Embryonic facial prominence (tissue), 1 donor: ENCODE results near the gene BASP1.
"Not testable (repeated sequence)": the region's sequence is repeated elsewhere in the genome, so short reads cannot be mapped to it uniquely, and the experiment has no call there.

Experiments
- DNase-seq: peaks from one replicate; pipeline ENCODE4 v3.0.0-alpha.2; 2016; ENCODE audit errors: extremely low spot score

Gene BASP1

GRCh38 chr5:17223367-17224185 is 6.1 kb downstream of the BASP1 start:
- no peak for DNase-seq

GRCh38 chr5:17224858-17225511 is 7.6 kb downstream of the BASP1 start:
- no peak for DNase-seq

- no peak for DNase-seq
These were observed 8.1 kb downstream of the BASP1 start for GRCh38 chr5:17225520-17225919.

- no peak for DNase-seq
These were observed 10.4 kb downstream of the BASP1 start for GRCh38 chr5:17227868-17228267.

GRCh38 chr5:17228821-17229291 is 11.4 kb downstream of the BASP1 start:
- DNase-seq = no peak

DNA sequence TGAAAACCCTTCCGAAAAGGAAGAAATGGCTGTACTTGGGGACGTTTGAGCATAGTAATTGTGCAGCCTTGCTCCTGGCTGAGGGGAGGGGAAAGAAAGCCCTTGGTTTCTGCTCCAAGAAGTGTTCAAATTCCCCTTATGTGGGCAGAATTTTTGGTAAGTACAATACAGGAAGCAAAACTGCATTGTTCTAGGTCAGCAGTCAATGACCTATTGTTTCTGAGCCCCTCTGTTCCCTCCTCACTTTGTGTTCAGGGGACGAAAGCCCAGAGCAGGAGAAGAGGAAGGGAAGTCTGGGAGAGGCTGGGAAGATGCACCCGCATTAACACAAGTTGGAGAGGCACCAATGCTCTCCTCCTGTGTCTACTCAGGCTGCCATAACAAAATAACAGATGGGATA is 11.9 kb downstream of the BASP1 start:
- DNase-seq = no peak

DNA sequence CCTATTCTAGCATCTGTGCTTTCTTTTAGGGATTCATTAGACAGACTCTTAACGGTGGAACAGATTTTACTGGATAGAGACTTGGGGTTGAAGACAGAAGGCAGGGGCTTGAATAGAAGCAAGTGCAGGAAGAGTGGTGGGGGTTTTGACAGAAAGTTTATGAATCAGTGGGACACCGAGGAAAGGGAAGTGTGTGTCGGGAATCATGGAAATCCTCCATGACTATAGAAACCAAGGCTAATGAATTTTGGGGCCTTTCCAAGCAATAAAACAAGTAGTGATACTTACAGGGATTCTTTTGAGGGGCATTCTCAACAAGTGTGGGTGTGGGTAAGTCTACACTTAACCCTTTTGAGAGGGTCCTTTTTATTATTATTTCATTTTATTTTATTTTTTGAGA is 12.8 kb downstream of the BASP1 start:
- no peak for DNase-seq

DNA sequence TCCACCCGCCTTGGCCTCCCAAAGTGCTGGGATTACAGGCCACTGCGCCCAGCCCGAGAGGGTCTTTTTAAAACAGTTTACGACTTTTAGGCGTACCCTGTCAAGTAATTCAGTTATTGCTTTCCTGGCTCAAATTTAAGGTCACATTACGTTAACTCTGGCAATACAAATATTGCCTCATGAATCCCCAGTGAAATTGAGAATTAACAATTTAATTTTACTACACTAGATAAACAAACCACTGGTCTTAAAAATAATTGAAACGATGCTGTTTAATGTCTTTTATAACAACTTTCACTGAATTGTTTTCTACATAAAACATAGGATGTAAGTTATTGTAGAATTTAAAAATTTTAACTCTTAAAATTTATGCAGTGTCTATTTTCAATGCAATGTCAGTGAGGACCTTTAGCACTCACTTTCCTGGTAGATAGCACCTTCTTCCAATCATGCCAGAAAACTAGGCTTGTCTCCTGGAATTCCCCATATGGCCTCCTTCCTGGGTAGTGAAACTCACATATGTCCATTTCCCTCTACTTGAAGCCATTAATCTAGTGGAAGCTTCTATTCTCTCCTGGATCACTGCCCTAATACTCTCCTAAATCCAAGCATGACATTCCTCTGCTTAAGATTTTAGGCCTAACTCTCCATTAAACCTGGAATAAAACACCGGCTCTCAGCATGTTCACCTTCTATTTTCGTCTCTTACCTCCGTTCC is 13.5 kb downstream of the BASP1 start:
- no peak for DNase-seq

- no peak for DNase-seq
These were observed 15.0 kb downstream of the BASP1 start for GRCh38 chr5:17232405-17232804.

GRCh38 chr5:17233488-17233887 is 16.1 kb downstream of the BASP1 start:
- no peak for DNase-seq

DNA sequence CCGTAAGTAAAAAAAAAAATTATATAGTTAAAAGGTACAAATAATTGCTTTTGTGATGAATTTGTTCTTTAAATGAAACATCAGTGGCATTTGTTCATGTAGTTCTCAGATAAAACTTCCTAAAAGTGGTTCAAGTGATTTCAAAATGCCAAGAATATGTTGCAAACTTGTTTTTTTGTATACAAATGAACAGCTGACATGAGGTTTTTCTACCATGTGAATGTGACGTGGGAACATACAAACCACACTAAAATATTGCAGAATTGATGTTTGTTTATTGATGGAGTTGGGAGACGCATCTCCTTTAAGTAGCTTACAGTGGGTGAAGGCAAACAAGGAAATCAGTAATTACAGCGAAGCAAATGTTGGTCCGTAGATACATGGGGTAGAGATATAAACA is 16.9 kb downstream of the BASP1 start:
- DNase-seq = no peak

- DNase-seq = no peak
These were observed 18.4 kb downstream of the BASP1 start for GRCh38 chr5:17235731-17236330.

DNA sequence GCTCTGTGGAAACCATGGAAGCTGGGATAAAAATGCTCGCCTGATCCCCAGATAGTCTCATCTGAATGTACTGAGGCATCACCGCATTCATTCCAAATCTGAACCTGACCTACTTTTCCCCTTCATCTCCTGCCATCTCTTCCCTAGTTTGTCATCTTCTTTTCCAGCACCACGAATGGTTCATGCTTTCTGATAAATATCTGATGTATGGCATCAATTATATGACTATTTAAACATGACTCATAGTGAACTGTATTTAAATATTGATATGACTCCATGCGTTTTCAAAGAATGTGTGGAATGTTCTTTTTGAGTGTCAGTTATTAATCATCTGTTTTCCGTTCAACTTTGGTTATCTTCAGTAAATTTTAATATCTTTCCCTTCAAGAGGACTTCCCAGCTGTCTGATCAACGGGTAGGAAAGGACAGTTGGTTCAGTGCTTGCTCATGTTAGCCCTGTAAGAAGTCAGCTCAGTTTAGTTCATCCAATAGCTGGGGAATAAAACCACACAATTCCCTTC is 21.1 kb downstream of the BASP1 start:
- no peak for DNase-seq

DNA sequence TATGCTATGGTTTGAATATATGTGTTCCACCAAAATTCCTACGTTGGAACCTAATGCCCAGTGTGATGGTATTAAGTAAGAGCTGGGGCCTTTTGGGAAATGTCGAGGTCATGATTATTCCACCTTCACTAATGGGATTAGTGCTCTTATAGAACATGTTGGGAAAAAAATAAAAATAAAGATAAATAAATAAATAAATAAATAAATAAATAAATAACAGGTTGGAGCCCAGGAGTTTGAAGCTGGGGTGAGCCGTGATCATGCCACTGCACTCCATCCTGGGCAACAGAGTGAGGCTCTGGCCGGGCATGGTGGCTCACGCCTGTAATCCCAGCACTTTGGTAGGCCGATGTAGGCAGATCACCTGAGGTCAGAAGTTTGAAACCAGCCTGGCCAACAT is 22.5 kb downstream of the BASP1 start:
- no peak for DNase-seq

DNA sequence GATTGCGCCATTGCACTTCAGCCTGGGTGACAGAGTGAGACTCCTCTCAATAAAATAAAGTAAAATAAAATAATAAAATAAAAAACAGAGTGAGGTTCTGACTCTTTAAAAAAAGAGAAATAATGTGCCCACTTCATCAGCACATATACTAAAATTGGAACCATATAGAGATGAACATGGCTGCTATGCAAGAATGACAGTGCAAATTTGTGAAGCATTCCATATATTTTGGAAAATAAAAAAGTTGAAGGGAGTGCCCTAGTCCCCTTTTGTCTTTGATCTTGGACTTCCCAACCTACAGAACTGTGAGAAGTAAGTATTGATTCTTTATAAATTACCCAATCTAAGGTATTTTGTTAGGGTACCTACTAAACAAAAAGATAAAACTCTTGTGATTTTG is 23.1 kb downstream of the BASP1 start:
- DNase-seq = no peak

DNA sequence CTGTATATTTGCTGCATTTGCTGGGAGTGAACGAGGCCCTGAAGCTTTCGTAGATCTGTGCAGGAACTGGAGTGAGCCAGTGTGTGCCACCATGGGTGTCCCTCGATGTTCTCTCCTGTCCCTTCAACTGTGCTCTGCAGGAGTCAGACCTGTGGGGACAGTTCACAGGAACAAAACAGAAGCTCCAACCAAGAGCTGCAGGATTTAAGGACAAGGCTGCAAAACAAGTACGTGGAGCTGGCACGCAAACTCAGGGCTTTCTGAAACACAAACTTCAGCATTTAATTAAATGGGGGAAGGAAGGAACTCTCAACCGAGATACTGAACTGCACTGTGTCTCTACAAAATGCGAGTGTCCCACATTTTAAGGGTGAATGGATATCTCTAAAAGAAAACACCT is 24.2 kb downstream of the BASP1 start:
- no peak for DNase-seq

- no peak for DNase-seq
These were observed 26.0 kb downstream of the BASP1 start for GRCh38 chr5:17243287-17244063.

DNA sequence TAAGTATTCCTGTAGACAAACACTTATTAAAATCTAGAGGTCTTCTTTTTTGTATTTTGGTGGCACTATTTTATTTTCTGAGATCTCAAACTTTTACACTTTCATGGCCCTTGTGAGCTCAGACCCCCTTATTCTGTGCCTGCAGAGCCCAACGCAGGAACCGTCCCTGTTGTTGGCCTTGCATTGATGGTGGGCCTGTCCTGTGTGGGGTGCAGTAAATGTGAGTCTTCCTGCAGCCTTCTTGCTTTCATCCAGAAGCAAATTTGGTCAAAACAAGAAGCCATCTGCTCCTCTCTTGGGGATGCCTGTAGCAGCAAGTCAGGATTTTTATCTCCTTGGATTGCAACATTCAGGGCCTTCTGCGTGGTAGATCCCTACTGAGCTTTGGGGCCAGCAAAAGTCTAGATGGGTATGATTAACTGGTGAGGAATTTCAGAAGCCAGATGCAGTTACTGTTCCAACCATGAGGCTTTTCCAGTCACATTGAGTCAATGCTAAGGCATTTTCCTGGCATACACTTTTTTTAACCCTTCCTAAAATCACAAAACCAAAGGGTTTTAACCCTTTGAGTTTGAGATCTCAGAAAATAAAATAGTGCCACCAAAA is 31.7 kb downstream of the BASP1 start:
- no peak for DNase-seq

GRCh38 chr5:17249841-17250240 is 32.4 kb downstream of the BASP1 start:
- not testable (repeated sequence) for DNase-seq

- no peak for DNase-seq
These were observed 35.1 kb downstream of the BASP1 start for GRCh38 chr5:17252543-17252942.
